ENCODE measurements around the gene CCDC70.

CCDC70 gene

GRCh38 chr13:51862957-51863356 is 1.2 kb downstream of the CCDC70 start:
- no peak for DNase-seq (ENCODE audit: low read depth)

DNA sequence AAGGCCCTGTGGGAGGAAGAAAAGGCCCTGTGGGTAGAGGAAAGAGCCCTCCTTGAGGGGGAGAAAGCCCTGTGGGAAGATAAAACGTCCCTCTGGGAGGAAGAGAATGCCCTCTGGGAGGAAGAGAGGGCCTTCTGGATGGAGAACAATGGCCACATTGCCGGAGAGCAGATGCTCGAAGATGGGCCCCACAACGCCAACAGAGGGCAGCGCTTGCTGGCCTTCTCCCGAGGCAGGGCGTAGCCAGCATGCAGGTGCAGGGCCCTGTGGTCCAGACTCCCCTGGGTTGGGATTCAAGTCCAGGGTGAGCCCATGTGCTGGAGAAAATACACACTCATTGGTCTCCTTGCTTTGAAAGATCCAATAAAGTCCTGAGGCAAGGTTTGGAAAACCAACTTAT is 4.1 kb downstream of the CCDC70 start:
- no peak for DNase-seq (ENCODE audit: low read depth)

DNA sequence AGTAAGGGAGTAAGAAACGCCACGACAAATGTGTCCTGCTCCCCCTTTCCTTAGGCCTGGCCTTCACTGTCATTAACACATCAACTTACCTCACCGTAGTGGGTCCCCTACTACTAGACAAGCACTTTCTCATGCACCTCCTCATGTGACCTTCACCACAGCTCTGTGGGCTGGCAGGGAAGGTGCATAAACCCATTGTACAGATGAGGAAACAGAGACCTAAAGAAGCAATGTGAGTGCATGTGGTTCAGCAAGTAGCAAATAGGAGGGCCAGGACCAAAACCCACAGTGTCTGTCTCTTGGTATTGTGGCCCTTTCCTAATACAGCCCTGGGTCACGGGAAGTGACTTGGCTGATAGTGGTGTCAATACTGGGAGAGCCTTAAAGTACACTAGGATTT is 5.3 kb downstream of the CCDC70 start:
- DNase-seq (ENCODE audit: low read depth) = no peak

DNA sequence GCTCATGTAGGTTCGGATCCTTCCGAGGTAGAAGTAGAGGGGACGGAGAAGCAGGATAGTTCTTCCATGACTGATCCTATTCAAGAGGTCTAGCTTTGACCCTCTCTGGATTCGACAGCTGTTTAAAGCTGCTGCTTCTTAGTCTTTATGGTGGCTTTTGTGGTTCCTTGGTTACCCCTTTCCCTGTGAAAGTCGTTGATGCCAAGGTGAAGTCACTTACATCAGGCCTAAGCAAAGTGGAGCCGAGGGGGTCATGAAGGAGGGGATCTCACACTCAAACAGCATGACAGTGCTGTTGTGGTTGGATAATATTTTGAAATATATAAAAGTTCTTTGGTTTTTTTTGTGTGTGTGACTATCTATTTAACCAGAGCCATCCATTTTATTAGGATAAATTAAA is 8.1 kb downstream of the CCDC70 start:
- DNase-seq (ENCODE audit: low read depth) = no peak

DNA sequence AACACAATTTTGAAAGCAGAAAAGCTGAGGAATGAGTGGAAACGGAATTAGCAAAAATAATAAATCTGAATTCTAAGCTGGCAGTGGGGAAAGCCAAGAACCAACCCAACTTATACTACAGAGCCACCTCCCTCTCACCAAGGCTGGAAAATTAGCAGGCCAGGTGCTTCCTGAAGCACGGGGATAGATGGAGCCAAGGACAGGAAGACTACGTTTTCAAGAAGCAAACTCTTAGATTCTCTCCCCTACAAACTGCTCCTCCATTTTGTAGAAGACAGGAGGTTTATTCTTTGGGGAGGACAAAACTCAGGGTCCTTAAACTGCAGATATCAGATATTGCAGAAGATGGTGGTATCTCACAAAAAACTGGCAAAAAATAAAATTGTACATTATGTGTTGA is 8.8 kb downstream of the CCDC70 start:
- DNase-seq (ENCODE audit: low read depth) = no peak

- no peak for DNase-seq (ENCODE audit: low read depth)
Observed at GRCh38 chr13:51873117-51873798, 11.5 kb downstream of the CCDC70 start.

DNA sequence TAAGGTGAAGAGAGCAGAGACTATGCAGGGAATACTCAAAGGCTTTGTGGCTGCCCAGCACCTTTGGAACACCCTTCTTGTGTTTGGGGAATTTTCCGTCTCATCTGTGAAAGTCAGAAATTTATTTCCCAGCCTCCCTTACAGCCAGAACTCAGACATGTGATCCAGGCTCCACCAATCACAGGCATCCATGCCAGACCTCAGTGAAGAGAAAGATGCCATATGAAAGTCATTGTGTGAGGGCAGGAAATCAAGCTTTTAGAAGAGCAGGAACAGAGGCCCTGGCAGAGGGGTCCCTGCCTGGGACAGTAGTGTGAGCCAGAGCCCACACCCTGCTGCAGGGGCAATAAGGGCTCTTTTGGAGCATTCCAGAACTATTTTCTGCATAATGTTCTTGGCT is 12.1 kb downstream of the CCDC70 start:
- no peak for DNase-seq (ENCODE audit: low read depth)

GRCh38 chr13:51874651-51875050 is 12.9 kb downstream of the CCDC70 start:
- DNase-seq (ENCODE audit: low read depth) = no peak

DNA sequence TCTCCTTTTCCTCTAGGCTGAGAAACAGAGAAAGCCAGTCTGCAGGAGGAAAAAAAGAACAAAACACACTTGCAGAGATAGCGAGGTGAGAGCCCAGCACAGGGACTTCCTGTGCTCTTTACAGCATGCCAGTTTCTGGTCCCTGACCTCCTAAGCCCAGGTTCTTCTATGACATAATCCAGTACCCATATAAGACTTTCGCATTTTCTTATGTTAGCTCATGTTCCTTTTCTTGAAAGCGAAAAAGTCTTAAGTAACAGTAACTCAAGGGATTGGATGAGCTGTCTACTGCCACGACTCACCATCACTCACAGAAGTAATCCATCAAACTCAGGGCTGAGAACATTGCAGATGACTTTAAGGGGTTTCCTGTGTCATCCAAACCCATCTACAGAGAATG is 17.4 kb downstream of the CCDC70 start:
- no peak for DNase-seq (ENCODE audit: low read depth)

GRCh38 chr13:51881296-51881695 is 19.5 kb downstream of the CCDC70 start:
- no peak for DNase-seq (ENCODE audit: low read depth)

DNA sequence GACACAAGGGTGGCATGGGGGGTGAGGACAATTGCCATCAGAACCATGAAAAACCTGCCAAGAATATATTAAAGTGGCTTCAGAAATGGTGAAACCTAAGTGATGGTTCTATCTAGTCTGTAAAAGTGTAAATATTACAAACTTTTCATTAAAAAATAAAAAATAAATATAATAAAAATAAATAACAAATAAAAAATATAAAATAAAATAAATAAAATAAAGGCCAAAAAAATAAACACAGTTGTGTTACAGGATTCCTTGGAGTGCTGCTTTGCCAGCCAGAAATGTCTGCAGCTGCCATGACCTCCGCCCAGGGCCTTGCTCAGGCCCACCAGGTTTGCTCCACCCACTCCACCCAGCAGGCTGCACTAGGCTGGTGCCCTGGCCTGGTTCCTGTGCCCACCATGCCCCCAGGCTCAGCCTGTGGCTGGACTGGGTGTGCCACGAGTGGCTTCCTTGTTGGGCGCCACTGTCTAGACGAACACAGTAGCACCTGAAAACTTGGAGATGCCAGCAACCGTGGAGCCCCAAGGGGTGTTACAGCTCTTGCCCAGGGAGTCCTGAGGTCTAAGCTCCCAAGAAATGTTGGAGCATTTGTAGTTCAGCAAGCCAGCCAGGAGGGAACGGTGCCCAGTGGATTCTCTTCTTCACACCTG is 20.9 kb downstream of the CCDC70 start:
- no peak for DNase-seq (ENCODE audit: low read depth)

DNA sequence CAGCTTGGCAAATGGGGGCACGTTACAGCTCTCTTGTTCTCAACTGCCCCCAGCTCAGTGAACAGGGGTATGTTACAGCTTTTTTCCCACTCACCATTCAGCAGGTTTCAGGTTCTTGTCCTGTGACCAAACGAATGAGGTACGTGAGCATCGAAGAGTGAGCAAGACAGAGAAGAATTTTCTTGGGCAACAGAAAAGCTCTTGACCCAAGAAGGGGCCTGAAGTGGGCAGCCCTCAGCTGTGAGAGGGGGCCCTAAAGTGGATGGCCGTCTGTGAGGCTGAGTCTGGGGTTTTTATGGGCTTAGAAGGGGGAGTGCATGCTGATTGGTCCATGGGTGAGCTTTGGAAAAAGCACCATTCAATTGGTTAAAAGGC is 21.4 kb downstream of the CCDC70 start:
- DNase-seq (ENCODE audit: low read depth) = no peak

DNA sequence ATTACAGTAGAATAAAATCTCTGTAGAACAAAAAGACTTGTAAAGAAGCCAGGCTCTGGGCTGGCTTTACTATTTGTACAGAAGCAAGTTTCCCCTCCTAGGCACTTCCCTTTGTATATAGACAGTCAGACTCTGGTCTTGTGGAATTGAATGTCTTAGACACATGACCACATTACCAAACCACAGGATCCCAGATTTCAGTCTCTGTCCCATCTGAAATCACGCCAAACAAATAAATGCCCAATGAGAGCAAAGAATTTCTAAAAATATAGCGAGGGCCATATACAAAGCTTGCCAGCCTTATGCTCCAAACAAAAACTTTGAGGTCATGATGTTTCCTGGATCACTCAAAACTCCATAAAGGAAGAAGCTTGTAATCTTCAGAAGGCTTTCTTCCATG is 23.9 kb downstream of the CCDC70 start:
- DNase-seq (ENCODE audit: low read depth) = no peak

- DNase-seq (ENCODE audit: low read depth) = no peak
Observed at GRCh38 chr13:51887468-51887867, 25.7 kb downstream of the CCDC70 start.

DNA sequence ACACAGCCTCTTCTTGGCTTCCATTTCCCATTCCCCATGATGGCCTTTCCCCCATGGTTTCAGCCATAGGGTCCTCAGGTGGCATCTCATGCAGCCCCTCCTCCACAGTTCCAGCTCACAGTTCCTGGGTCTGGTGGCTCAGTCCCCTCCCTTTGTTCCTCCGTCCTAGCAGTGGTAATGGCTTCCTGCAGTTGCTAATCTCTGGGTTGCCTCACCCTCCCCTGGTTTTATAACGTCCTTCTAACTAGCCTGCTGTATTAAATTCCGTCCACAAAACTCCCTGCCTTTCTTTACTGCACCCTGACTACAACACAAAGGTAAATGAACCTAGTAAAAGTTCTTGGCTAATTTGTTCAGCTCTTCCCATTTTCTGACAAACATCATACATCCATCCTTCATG is 30.9 kb downstream of the CCDC70 start:
- no peak for DNase-seq (ENCODE audit: low read depth)

- DNase-seq (ENCODE audit: low read depth) = no peak
Observed at GRCh38 chr13:51894239-51894638, 32.5 kb downstream of the CCDC70 start.

DNA sequence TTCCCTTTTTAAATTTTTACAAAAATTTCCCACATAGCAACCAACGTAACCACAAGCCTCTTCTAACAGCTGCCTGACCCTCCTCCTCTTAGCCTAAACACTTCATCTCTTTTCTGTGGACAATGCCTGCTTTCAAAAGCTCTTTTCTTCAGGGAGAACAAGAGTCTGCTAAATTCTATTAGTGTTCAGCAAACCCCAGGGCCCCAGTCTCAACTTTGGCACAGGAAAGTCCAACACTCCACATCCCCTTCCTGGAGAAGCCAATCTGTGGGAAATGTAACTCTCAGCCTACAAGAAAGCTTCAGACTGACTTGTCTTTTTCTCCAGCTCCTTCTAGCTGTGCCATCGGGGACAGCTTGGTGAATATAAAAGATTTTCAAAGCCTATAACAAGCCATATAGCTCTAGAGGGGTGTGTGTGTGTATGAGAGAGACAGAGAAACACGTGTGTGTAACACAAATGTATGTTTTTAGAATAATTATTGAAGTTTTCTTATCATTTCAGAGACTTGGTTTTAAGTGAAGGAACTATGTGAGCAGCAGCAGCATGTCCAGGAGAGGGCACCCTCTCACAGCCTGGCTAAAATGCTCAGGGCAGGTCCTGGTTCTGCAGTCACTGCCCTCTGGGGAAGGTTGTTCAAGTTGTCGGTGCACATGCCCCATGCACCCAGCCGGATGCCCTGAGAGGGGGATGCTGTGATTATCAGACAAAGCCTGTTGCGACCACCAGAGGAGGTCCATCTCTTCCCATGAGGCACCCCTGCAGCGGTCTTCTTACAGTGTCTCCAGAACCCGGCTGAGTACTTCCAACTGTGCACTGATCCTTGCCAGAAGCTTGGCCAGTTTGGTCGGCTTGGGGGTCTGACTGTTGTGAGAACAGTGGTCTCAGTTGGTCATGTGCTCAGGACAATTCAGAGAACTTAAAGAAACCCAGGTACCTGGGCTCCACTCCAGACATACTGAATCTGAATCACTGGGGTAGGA is 34.4 kb downstream of the CCDC70 start:
- peak; percentile 50 for DNase-seq (ENCODE audit: low read depth)

DNA sequence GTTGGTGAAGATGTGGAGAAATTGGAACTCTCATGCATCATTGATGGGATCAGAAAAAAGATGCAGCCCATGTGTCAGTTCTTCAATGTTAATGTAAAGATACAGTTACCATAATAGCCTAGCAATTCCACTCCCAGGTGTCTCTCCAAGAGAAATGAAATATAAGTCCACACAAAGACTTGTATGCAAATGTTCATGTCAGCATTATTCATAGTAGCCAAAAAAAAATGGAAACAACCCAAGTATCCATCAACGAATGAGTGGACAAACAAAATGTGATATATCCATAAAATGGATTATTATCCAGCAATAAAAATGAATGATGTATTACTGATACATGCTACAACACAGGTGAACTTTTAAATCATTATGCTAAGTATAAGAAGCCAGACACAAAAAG is 38.7 kb downstream of the CCDC70 start:
- no peak for DNase-seq (ENCODE audit: low read depth)

DNA sequence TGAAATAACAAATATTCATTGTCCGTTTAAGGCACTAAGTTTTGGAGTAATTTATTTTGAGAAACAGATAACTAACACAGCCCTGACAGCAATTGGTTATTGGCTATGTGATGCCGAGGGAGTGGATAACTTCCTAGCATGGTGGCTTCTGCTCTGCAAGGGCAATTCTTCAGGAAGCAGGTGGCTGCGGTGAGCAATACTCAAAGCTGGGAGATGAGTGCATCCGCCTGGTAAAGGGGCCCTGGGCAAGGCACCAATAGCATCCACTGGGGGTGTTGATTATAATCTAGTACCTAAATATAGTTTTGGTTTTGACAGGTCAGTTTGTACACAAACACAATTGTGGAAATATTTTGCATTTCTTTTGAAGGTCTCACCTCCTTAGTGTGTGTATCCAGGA is 41.0 kb downstream of the CCDC70 start:
- no peak for DNase-seq (ENCODE audit: low read depth)

DNA sequence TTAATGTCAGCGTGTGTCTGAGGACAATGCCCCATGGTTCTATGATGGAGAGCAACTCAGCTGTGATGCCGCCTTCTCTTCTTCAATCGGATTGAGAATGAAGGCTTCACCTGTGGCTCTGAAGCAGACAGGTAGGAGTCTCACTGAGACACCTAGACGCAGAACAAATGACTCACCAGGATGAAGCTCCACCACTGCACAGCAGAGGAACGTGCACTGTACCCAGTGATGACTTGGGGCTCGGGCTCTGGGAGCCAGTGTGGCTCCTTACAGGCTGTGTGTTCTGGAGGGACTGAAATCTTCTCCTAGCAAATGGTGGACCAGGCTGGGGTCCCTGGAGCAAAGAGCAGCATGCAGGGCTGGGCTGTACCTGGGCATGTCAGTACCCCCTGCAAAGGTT is 44.0 kb downstream of the CCDC70 start:
- no peak for DNase-seq (ENCODE audit: low read depth)

GRCh38 chr13:51906581-51906980 is 44.8 kb downstream of the CCDC70 start:
- no peak for DNase-seq (ENCODE audit: low read depth)

- DNase-seq (ENCODE audit: low read depth) = no peak
Observed at GRCh38 chr13:51907040-51907732, 45.4 kb downstream of the CCDC70 start.
